HG02759 (cell line): ENCODE results near the gene MACC1.

Experiments used
- ATAC-seq: cut with Tn5 transposase; IDR thresholded peaks from one replicate; pipeline ENCODE4 v1.9.1; 2021; ENCODE audit warnings: mild to moderate bottlenecking, moderate library complexity; ENCODE audit not compliant: unreplicated experiment

MACC1 gene

GRCh38 chr7:20232848-20233247 is 15.7 kb upstream of the MACC1 start:
- ATAC-seq: peak; percentile 33

- no peak for ATAC-seq
Observed at GRCh38 chr7:20229646-20230500, 12.7 kb upstream of the MACC1 start.

- no peak for ATAC-seq
Observed at GRCh38 chr7:20229081-20229480, 11.9 kb upstream of the MACC1 start.

GRCh38 chr7:20228654-20229053 is 11.5 kb upstream of the MACC1 start:
- no peak for ATAC-seq

GRCh38 chr7:20227291-20227795 is 10.2 kb upstream of the MACC1 start:
- no peak for ATAC-seq

- no peak for ATAC-seq
Observed at GRCh38 chr7:20226860-20227259, 9.7 kb upstream of the MACC1 start.

- ATAC-seq: no peak
Observed at GRCh38 chr7:20225384-20225783, 8.2 kb upstream of the MACC1 start.

- ATAC-seq: no peak
Observed at GRCh38 chr7:20224025-20224424, 6.8 kb upstream of the MACC1 start.

GRCh38 chr7:20223356-20223755 is 6.2 kb upstream of the MACC1 start:
- ATAC-seq: no peak

- no peak for ATAC-seq
Observed at GRCh38 chr7:20222219-20222828, 5.1 kb upstream of the MACC1 start.

GRCh38 chr7:20220921-20221547 is 3.9 kb upstream of the MACC1 start:
- ATAC-seq: peak; percentile 9

GRCh38 chr7:20220293-20220761 is 3.1 kb upstream of the MACC1 start:
- peak; percentile 22 for ATAC-seq

GRCh38 chr7:20219446-20220292 is 2.5 kb upstream of the MACC1 start:
- ATAC-seq: peak; percentile 74

GRCh38 chr7:20219062-20219445 is 1.9 kb upstream of the MACC1 start:
- ATAC-seq: no peak

- no peak for ATAC-seq
Observed at GRCh38 chr7:20218279-20218678, 1.1 kb upstream of the MACC1 start.

- no peak for ATAC-seq
Observed at GRCh38 chr7:20216406-20217036, 663 bp downstream of the MACC1 start.

GRCh38 chr7:20214921-20215669 is 2.1 kb downstream of the MACC1 start:
- no peak for ATAC-seq

- no peak for ATAC-seq
Observed at GRCh38 chr7:20214132-20214531, 3.1 kb downstream of the MACC1 start.

- ATAC-seq: no peak
Observed at GRCh38 chr7:20213378-20213777, 3.8 kb downstream of the MACC1 start.

- no peak for ATAC-seq
Observed at GRCh38 chr7:20211376-20211775, 5.8 kb downstream of the MACC1 start.
